Stimulated activated naive CD8-positive, alpha-beta T cell treated with anti-CD3 and anti-CD28 coated beads, Interleukin-15, amount 100 ng/mL, for 72 hours (primary cell): ENCODE results near the gene KCNMA1.
"Not testable (repeated sequence)": the region's sequence is repeated elsewhere in the genome, so short reads cannot be mapped to it uniquely, and the experiment has no call there.

Experiments used
- ATAC-seq: fragments of 150-1000 bp; cut with Tn5 transposase; 2 replicates; pipeline ENCODE4 v1.10.0; 2021; ENCODE audit warnings: mild to moderate bottlenecking, moderate library complexity
- DNase-seq, 2 donors: peaks; one replicate each; pipeline ENCODE4 v3.0.0; 2021 to 2022
- H3K27ac Mint-ChIP-seq, 2 donors: one replicate each; pipeline ENCODE4 v1.8.0; 2022; ENCODE audit warnings: mild to moderate bottlenecking in 2 of 2, mixed read lengths in 2 of 2, moderate library complexity in 2 of 2
- H3K27me3 Mint-ChIP-seq: one replicate; pipeline ENCODE4 v1.8.0; 2022; ENCODE audit warnings: mixed read lengths
- H3K4me1 Mint-ChIP-seq: one replicate; pipeline ENCODE4 v1.8.0; 2022; ENCODE audit warnings: mild to moderate bottlenecking, mixed read lengths
- H3K4me3 Mint-ChIP-seq, 2 donors: one replicate each; pipeline ENCODE4 v1.8.0; 2022; ENCODE audit warnings: mild to moderate bottlenecking in 2 of 2, mixed read lengths in 2 of 2, moderate library complexity in 1 of 2
- H3K9me3 Mint-ChIP-seq, 2 donors: one replicate each; pipeline ENCODE4 v1.8.0; 2022; ENCODE audit warnings: mixed read lengths in 2 of 2

KCNMA1 gene

DNA sequence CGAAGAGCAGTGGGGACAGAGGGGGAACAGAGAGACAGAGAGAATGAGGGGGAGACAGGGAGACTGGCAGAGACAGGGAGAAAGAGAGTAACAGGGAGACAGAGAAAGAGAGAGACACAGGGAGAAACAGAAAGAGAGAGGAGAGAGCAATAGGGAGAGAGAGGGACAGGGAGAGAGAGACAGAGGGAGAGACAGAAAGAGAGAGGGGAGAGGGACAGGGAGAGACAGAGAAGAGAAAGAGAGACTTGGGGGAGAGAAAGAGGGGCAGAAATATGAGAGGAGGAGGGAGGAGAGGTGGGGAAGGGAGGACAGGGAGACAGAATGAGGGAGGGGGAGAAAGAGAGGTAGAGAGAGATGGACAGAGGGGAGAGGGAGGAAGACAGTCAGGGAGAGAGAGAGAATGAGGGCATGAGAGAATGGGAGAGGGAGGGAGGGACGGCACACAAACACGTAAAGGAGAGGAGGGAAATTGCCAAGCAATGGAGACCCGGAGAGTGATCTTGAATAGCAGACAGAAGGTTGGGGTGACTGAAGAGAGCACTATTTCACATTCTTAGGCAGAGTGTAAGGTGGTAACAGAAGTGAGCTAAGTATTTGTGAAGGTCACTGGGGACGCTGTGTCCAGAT, 33.3 kb upstream of the KCNMA1 start:
- ATAC-seq: no peak
- peak overlapping the region in 1 of 2 donors; percentile 30 for H3K27ac Mint-ChIP-seq
- peaks cover 75% of the 10 kb centered on the region for H3K27me3 Mint-ChIP-seq
- no peak overlapping the region for H3K4me3 Mint-ChIP-seq
- no peaks in the 10 kb centered on the region for H3K9me3 Mint-ChIP-seq
- DNase-seq: no peak
- H3K4me1 Mint-ChIP-seq: no peaks in the 10 kb centered on the region

DNA sequence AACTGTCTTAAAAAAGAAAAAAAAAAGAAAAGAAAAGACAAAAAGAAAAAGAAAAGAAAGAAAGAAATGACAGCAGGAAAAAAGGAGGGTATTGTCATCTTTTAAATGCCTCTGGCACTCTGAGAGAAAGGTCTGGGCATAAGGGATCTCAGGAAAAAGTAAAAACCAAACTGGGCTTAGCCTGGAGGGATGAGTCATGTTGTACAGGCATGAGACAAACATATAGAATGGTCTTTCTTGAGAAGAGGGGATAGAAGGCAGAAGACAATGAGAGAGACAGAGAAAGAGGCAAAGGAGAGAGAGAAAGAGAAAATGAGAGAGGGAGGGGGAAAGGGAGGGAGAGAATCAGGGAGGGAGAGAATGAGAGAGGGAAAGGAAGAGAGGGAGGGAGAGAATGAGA, 32.3 kb upstream of the KCNMA1 start:
- no peak overlapping the region for H3K27ac Mint-ChIP-seq
- H3K4me3 Mint-ChIP-seq: no peak overlapping the region
- H3K27me3 Mint-ChIP-seq: peaks cover 71% of the 10 kb centered on the region
- DNase-seq (no peak), ATAC-seq (no peak)
- H3K9me3 Mint-ChIP-seq: no peaks in the 10 kb centered on the region
- H3K4me1 Mint-ChIP-seq: no peaks in the 10 kb centered on the region

DNA sequence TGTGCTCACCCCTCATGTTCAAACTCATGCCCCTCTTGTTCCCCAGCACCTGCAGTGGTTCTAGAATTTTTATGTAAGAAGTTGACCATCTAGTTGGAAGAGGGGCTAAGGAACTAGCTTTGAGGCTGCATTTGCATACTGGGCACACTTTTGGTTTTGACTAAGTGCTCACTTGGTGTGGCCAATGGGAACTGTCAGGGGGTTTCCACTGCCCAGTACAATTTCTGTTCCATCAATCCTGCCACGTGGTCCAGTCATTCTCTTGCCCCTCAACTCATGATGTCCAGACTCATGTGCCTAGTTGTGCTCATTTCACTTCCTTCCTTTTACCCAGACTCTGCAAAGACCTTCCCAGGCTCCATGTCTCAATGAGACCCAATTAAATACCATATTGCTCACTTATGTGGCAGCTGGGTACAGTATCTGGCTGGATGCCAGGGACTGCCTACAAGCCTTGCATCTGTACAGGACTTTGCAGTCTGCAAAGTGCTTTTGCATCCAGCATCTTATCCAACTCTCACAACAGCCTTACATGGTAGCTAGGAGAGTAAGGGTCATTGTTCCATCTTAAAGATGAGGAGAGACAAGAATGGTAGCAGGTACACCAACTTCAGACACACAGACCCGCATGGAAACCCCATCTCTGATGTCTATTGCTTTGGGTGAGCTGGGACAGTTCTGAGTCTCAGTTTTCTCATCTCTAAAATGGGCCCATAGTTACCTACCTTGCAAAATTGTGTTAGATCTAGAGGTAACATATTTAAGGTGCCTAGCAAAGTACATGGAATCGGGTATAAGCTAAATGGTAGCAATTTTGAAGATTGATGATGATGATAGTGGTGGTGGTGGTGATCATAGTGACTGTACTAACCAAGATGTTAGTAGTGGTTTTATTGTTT, 30.1 kb upstream of the KCNMA1 start:
- Mint-ChIP-seq H3K4me1 (no peaks in the 10 kb centered on the region), H3K9me3 (no peaks in the 10 kb centered on the region), H3K4me3 (no peak overlapping the region), H3K27me3 (peaks cover 63% of the 10 kb centered on the region), H3K27ac (no peak overlapping the region)
- no peak for ATAC-seq
- DNase-seq: no peak

DNA sequence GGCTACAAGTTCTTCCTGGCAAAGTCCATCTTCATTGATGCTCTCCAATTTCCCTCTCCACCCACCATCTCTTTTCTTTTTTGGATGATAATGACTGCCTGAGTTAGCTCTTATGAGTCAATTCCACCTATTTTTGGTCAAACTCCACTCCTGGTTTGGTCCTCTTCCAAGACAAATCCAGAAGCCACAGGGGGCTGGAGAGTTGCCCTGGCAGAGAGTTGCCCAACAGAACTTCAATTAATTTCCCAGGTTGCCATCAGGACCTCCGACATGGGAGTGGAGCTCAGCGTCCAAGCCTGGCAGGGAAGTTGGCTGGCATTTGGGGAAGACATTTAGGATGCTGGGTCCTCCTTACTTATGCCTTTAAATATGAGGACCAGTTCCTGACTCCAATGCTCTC, 29.2 kb upstream of the KCNMA1 start:
- no peak for DNase-seq
- no peak overlapping the region for H3K27ac Mint-ChIP-seq
- no peaks in the 10 kb centered on the region for H3K9me3 Mint-ChIP-seq
- H3K27me3 Mint-ChIP-seq: peaks cover 57% of the 10 kb centered on the region
- no peak overlapping the region for H3K4me3 Mint-ChIP-seq
- no peaks in the 10 kb centered on the region for H3K4me1 Mint-ChIP-seq
- ATAC-seq: no peak

DNA sequence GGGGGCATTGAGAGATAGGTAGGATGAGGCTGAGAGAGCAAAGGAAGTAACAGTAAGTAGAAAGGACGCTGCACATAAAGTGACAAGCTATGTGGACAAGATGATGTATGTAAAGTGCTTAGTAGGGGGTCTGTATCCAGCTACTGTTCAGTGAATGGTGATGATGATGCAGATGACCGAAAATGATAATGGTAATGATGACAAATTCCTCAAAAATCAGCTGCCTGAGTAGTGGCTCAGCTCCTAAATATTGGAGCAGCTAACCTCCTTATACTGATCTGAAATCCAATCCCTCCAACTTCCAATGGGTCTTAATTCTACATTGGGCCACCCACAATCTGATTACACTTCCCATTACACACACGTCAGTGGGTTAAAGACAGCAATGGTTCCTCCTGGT, 27.1 kb upstream of the KCNMA1 start:
- peaks cover 36% of the 10 kb centered on the region for H3K27me3 Mint-ChIP-seq
- no peak overlapping the region for H3K27ac Mint-ChIP-seq
- H3K4me3 Mint-ChIP-seq: no peak overlapping the region
- DNase-seq (no peak), ATAC-seq (no peak)
- peaks cover 0 to 5% of the 10 kb centered on the region in 2 donors for H3K9me3 Mint-ChIP-seq
- no peaks in the 10 kb centered on the region for H3K4me1 Mint-ChIP-seq

DNA sequence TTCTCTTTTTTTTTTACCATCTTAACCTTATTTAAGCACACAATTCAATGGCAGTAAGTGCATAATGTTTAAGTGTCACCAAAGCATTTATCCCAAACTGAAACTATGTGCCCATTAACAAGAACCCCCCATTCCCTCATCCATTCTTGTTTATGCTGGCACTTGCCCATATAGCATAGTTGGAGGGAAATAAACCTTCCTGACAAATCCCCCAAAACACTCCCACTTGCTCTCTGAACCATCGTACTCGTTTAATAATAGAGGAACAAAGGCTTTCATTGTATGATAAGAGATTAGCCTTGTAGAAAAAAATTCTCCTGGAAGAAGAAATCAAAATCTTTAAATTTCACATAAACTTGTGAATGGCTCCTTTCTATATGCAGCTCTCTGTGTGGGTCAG, 26.4 kb upstream of the KCNMA1 start:
- H3K27ac Mint-ChIP-seq: no peak overlapping the region
- no peak overlapping the region for H3K4me3 Mint-ChIP-seq
- no peak for DNase-seq
- H3K4me1 Mint-ChIP-seq: no peaks in the 10 kb centered on the region
- ATAC-seq: no peak
- peaks cover under 1 to 12% of the 10 kb centered on the region in 2 donors for H3K9me3 Mint-ChIP-seq
- H3K27me3 Mint-ChIP-seq: peaks cover 29% of the 10 kb centered on the region

DNA sequence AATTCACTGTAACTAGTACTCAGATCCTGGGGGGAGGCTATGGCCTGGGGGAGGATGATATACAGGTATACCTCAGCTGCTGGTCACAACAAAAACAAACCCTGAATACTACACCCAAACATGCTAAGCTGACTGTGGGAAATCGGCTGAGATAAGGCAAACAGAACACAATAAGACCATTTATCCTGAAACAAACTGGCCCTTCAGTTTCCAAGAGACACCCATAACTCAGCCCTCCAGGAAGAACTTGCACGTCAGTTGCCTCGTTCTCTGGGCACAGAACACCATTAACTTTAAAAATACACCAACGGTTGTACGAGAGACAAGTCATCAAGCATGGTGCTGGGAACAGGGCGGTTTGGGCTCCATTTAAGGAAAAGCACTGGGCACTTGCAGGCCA, 24.1 kb upstream of the KCNMA1 start:
- ATAC-seq (no peak), DNase-seq (no peak)
- H3K4me3 Mint-ChIP-seq: no peak overlapping the region
- H3K4me1 Mint-ChIP-seq: no peaks in the 10 kb centered on the region
- peaks cover 19% of the 10 kb centered on the region for H3K27me3 Mint-ChIP-seq
- H3K27ac Mint-ChIP-seq: no peak overlapping the region
- peaks cover 5 to 26% of the 10 kb centered on the region in 2 donors for H3K9me3 Mint-ChIP-seq

GRCh38 chr10:77661100-77661499, 23.5 kb upstream of the KCNMA1 start:
- Mint-ChIP-seq H3K27me3 (peaks cover 19% of the 10 kb centered on the region), H3K4me1 (no peaks in the 10 kb centered on the region), H3K9me3 (peaks cover 5 to 26% of the 10 kb centered on the region in 2 donors), H3K4me3 (no peak overlapping the region), H3K27ac (no peak overlapping the region)
- DNase-seq: no peak
- no peak for ATAC-seq

DNA sequence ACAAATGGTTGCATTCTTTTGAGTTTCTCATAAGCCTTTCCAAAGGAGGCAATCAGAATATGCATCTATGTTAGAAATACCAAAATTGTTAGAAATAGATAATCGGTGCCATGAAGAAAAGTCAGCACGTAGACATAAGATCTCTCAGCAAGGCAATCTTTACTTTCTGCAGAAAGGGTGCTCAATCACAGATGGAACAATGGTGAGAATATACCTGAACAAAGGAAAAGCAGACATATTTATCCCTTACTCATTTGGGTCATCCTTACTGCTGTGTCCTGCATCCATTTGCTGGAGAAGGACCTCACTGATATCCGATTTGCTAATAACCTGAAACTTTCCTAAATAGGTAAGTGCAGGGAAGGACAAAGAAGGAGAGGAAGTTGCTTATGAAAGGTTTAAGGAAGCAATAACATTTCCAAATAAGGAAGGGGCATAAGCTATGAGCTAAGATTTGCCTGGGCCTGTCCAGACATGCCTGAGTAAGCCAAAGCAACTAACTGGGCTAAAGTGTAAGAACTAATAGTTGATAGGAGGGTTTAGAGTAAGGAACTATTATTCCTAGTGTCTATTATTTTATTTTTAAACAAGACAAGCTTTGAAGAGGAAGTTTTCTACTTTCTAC, 21.6 kb upstream of the KCNMA1 start:
- not testable (repeated sequence) for H3K4me3 Mint-ChIP-seq, DNase-seq, ATAC-seq, H3K4me1 Mint-ChIP-seq
- Mint-ChIP-seq H3K9me3 (peaks cover 5 to 26% of the 10 kb centered on the region in 2 donors), H3K27ac (peak overlapping the region; percentile 31 to 76), H3K27me3 (peaks cover 14% of the 10 kb centered on the region)

DNA sequence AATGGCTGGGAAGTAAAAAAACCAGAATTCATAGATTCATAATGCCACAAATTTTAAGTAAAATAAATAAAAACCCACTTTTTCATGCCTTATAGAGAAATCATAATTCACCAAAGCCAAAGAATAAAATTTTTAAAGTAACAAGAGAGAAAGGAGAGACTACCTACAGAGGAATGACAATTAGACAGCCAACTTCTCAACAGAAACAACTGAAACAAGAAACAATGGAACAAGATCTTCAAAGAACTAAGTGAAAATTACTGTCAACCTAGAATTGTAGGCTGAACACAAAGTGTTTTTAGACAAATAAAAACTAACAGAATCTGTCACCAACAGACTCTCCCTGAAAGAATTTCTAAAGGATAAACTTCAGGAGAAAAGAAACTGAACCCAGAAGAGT, 15.6 kb upstream of the KCNMA1 start:
- Mint-ChIP-seq H3K27ac (no peak overlapping the region), H3K4me3 (no peak overlapping the region)
- ATAC-seq: no peak

GRCh38 chr10:77649333-77650331, 12.0 kb upstream of the KCNMA1 start:
- Mint-ChIP-seq H3K27me3 (peaks cover 53% of the 10 kb centered on the region), H3K4me1 (no peaks in the 10 kb centered on the region), H3K27ac (peak overlapping the region in 1 of 2 donors; percentile 85), H3K4me3 (no peak overlapping the region), H3K9me3 (peaks cover 6 to 15% of the 10 kb centered on the region in 2 donors)
- ATAC-seq (no peak), DNase-seq (no peak)

More for the DNA sequence above, 15.6 kb upstream of the KCNMA1 start:
- peaks cover 39% of the 10 kb centered on the region for H3K27me3 Mint-ChIP-seq
- H3K4me1 Mint-ChIP-seq: no peaks in the 10 kb centered on the region
- H3K9me3 Mint-ChIP-seq: peaks cover 6 to 21% of the 10 kb centered on the region in 2 donors
- DNase-seq: no peak

DNA sequence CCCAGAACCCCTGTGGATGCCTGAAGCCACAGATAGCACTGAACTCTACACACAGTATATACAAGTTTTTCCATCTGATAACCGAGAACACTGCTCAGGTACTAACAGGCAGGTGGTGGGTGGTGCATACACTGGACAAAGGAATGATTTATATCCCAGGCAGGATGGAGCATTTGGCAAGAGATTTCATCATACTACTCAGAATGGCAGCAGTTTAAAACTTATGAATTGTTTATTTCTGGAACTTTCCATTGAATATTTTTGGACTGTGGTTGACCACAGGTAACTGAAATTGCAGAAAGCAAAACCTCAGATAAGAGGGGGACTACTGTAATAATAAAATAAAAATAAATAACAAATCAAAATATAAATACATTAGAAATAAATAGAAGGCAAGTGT, 10.9 kb upstream of the KCNMA1 start:
- no peak overlapping the region for H3K27ac Mint-ChIP-seq
- H3K4me1 Mint-ChIP-seq: no peaks in the 10 kb centered on the region
- no peak for DNase-seq
- H3K9me3 Mint-ChIP-seq: peaks cover 6 to 13% of the 10 kb centered on the region in 2 donors
- no peak overlapping the region for H3K4me3 Mint-ChIP-seq
- ATAC-seq: no peak
- H3K27me3 Mint-ChIP-seq: peaks cover 51% of the 10 kb centered on the region

DNA sequence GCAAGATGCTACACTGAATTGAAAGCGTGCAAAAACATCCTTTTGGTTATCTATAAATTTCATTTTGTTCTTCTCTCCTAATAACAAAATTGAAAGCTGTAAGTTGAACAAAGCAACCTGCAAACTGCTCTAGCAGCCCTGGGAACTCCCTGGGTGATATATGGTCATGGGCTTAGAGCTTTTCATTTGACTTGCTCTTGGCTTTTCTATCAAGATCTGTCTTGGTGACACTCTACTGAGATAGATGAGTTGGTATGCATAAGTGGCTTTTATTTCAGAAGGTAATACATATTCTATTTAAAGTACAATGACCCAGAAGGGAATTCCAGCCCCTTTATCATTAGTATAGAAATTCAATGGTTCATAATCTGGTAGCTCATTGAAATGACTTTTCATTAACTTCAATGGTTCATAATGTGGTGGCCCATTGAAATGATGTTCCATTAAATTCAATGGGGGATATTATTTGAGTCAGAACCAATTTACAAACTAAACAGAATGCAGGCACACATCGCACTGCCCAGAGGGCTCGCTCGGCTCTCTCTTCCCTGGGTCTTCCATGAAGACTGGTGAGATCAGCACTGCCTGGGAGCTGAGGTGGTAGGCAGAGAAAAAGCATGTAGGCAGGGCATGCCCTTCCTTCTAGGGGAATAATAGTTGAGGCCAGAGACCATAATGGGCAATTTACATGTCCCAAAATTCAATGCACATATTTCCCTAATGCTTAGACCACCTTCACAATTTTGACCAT, 10.1 kb upstream of the KCNMA1 start:
- Mint-ChIP-seq H3K4me1 (no peaks in the 10 kb centered on the region), H3K9me3 (peaks cover 3 to 8% of the 10 kb centered on the region in 2 donors), H3K27ac (no peak overlapping the region), H3K4me3 (no peak overlapping the region), H3K27me3 (peaks cover 44% of the 10 kb centered on the region)
- ATAC-seq: no peak
- no peak for DNase-seq

GRCh38 chr10:77644557-77645243, 7.1 kb upstream of the KCNMA1 start:
- ATAC-seq: no peak

More at GRCh38 chr10:77644557-77645243, 7.1 kb upstream of the KCNMA1 start:
- H3K9me3 Mint-ChIP-seq: no peaks in the 10 kb centered on the region
- no peak overlapping the region for H3K4me3 Mint-ChIP-seq
- H3K4me1 Mint-ChIP-seq: no peaks in the 10 kb centered on the region
- no peak overlapping the region for H3K27ac Mint-ChIP-seq
- peaks cover 57% of the 10 kb centered on the region for H3K27me3 Mint-ChIP-seq
- no peak for DNase-seq
